GM19351 (cell line): Measurements from ENCODE around the gene BORCS5.

Source experiments
- ATAC-seq: cut with Tn5 transposase; IDR thresholded peaks from one replicate; pipeline ENCODE4 v1.9.1; 2021; ENCODE audit warnings: mild to moderate bottlenecking, moderate library complexity; ENCODE audit not compliant: unreplicated experiment

BORCS5 gene

GRCh38 chr12:12427568-12427967 is 70.7 kb downstream of the BORCS5 start:
- no peak for ATAC-seq

GRCh38 chr12:12428047-12428446 is 71.2 kb downstream of the BORCS5 start:
- ATAC-seq = no peak

GRCh38 chr12:12428961-12429657 is 72.2 kb downstream of the BORCS5 start:
- no peak for ATAC-seq

- no peak for ATAC-seq
These were observed 75.5 kb downstream of the BORCS5 start for GRCh38 chr12:12432364-12432763.

GRCh38 chr12:12433203-12433731 is 76.4 kb downstream of the BORCS5 start:
- no peak for ATAC-seq

GRCh38 chr12:12436831-12437345 is 80.0 kb downstream of the BORCS5 start:
- ATAC-seq = no peak

- no peak for ATAC-seq
These were observed 82.8 kb downstream of the BORCS5 start for GRCh38 chr12:12439636-12440035.

GRCh38 chr12:12440784-12441428 is 84.0 kb downstream of the BORCS5 start:
- no peak for ATAC-seq

GRCh38 chr12:12441429-12441807 is 84.5 kb downstream of the BORCS5 start:
- ATAC-seq = no peak

- ATAC-seq = no peak
These were observed 85.1 kb downstream of the BORCS5 start for GRCh38 chr12:12441843-12442461.

GRCh38 chr12:12442548-12443071 is 85.7 kb downstream of the BORCS5 start:
- no peak for ATAC-seq

- ATAC-seq = no peak
These were observed 86.6 kb downstream of the BORCS5 start for GRCh38 chr12:12443431-12443878.

- ATAC-seq = no peak
These were observed 88.4 kb downstream of the BORCS5 start for GRCh38 chr12:12445165-12445881.

GRCh38 chr12:12445882-12446181 is 89.0 kb downstream of the BORCS5 start:
- no peak for ATAC-seq

GRCh38 chr12:12446786-12447185 is 89.9 kb downstream of the BORCS5 start:
- no peak for ATAC-seq

- ATAC-seq = no peak
These were observed 90.4 kb downstream of the BORCS5 start for GRCh38 chr12:12447236-12447635.

- ATAC-seq = no peak
These were observed 91.0 kb downstream of the BORCS5 start for GRCh38 chr12:12447837-12448236.

GRCh38 chr12:12449533-12450025 is 92.7 kb downstream of the BORCS5 start:
- no peak for ATAC-seq

- ATAC-seq = no peak
These were observed 93.2 kb downstream of the BORCS5 start for GRCh38 chr12:12450043-12450471.

GRCh38 chr12:12451098-12451497 is 94.2 kb downstream of the BORCS5 start:
- ATAC-seq = no peak
